T1000 (cell line): ENCODE results near the gene WT1.

Experiments used
- DNase-seq: peaks from one replicate; lab custom pipeline; 2025; ENCODE audit warnings: mixed read lengths; lab: John Stamatoyannopoulos, UW

Gene WT1

DNA sequence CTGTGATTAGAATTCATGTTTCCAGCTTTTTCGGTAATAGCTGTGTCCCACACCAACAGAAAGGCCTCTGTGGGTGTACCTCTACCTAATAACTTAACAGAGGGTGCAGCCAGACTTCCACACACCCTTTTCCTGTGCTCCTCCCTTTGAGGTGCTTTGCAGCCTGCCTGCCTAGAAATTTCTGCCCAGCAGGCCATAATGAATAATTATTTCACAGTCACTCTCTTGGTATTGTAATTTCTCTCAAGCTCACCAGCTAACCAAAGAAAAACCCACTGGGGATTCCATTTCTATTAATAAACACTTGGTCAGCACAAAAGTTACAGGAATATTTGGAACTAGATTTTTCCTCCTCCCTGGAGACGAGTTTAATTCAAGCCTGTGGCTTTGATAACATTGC, 13.3 kb downstream of the WT1 start:
- DNase-seq: no peak

DNA sequence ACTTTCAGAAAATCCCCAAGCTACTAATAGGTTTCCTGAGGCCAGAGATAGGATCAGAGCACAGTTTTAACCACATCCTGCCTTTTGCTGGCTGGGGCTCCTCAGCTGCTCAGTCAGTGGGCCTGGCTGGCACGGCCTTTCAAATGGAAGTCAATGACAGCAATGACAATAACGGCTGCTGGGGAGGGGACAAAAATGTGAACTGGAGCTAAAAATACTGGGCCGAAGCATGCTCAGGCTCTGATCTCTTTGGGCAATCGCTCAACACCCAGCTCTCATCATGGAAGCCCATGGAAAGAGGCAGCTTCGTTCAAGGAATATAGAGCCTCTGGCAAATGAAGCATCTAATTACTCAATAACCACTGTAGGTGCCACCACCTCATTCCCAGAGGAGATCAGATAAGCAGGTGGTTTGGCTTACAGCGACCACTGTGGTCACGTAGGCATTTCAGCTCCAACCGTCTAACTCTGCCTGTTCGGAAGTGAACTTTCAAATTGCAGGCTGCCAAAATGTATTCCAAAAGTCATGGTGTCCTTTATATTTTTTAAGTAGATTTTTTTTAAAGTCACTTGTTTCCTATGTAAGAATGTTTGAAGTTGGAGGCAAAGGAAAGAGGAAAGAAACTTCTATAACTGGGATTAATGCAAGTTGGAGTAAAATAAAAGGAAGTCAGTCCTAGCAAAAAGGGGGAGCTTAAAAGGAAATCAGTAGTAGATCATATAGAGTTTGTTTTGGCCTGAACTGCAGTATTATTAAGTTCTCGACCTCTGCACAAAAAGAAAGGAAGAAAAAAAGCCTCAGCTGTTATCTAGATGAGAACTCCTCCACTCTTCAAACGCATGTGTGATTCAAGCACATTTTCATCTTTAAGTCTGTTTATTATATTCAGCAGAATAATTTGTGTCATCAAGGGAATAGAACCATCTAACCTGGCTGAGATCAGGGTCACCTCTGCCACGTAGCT, 14.1 kb downstream of the WT1 start:
- DNase-seq: no peak

DNA sequence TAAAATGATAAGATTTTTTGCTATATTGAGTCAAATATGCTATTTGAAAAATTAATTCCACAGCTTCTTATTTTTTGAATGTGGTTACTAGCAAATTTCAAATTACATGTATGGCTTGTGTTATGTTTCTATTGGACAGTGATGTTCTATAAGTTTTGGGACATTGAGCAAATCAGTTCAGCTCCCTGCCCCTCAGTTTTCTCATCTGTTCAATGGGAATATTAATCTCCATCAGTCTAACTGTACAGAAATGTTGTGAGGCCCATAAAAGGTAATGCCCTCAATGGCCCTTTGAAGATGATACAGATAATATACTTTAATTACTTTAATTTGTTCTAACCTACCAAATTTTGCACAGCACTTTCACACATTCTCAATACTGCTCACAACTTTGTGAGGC, 15.2 kb downstream of the WT1 start:
- no peak for DNase-seq

DNA sequence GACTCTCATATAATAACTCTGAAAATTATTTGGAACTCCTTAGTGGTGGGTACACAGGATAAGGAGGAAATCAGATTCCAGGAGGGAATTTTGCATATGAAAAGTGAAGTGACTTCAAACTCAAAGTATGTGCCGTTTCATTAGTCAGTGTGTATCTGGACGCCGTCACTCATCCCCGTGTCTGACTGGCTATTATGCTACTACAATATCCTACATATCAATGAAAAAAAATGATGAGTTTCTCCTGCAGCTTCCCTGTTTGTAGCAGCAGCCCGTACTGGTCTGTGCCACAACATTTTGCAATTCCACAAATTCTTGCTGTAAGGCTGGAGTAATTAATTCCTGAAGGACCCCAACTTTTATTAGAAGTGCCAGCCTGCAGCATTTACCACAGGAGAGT, 16.5 kb downstream of the WT1 start:
- no peak for DNase-seq

DNA sequence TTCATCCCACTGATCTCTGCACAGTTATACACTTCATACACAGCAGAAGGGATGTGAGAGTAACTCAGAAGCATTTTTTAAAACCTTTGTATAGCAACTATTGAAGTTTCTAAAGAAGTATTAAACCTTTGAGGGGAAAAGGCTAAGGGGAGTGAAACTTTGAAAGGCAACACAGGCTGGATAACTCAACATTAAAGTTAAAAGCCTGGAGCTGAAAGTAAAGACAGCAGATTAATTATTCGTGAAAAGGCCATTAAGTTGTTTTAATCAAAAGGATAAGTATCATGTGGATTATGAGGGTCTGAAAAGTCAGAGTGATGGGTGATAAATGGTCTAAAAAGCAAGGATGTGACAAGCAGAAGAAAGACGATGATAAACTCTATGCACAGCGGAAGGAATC, 17.5 kb downstream of the WT1 start:
- DNase-seq: no peak

DNA sequence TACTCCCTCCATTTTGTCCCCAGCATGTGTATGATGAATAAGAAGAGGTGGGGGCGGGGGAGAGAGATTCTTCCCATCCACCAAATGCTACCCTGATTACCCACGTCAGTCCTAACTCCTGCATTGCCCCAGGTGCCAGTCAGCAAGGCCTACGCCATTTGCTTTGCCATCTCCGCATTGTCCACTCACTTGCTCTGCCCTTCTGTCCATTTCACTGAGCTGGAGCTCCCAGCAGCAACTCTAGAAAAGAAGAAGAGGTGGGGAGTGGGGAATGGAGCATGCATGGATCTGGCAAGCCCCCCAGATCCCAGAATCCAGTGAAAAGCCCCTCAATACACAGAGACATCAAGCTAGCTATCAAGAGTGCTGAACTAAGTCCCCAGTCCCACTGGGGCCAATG, 19.0 kb downstream of the WT1 start:
- no peak for DNase-seq

DNA sequence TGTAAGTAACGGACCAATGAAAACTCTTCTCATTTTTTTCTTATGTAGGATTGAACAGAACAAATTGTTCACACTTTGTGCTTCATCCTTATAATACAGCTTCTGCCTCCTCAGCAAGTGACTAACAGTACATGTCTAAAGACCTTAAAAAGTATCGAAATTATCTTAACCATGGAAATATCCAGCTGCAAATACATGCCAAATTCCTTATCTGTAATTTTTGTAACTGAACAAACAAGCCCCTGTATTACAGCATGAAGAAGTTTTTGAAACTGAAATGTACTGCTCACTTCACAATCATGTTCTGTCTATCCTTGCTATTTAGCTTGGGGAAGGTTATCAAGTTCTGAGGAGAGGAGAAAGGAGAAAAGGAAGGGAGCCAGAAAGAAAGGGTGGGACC, 20.4 kb downstream of the WT1 start:
- DNase-seq: no peak

DNA sequence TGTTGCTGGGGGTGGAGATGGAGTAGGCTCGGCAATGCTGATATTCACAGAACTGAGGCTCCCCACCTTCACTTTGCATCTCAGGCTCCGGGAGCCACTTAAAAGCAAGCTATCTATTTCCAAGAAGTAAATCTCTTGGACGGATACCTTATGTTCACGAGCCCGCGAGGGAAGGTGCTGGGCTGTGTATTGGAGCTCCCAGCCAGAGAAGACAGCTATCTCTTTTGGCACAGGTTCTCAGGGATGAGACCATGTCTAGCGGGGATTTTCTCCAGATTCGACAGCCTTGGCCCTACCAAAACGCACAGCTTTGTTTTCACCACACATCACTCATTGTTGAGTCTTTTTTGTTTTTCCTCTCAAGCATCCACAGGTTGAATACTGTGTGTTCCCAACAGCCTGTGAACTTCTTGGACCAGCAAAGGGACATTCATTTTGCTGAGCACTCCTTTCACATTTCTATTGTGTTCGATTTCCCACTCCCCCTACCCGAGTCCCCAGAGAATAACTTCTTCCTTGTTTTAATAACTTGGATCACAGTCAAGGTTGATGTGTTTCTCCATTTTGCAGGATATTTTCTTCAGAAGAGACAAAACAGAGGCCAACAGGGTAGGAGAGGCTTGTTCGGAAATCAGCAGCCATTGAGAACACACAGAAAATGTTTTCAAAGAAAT, 23.3 kb downstream of the WT1 start:
- no peak for DNase-seq

DNA sequence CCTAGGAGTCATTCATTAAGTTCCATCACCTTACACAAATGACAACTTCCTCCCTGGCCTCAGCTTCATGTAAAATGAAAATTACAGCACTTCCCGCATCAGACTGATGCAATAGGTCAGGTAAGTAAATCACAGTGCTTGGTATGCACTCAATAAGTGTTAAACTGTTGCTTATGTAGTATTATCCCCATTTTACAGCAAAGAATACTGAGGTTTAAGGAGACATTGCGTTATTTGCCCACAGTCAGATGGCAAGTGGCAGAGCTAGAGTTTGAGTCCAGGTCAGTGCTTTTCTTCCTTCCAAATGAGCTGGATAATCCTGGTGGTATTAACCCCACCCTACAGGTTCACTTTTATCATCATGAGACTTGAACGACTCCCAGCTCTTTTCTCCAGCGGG, 29.7 kb downstream of the WT1 start:
- DNase-seq: no peak

DNA sequence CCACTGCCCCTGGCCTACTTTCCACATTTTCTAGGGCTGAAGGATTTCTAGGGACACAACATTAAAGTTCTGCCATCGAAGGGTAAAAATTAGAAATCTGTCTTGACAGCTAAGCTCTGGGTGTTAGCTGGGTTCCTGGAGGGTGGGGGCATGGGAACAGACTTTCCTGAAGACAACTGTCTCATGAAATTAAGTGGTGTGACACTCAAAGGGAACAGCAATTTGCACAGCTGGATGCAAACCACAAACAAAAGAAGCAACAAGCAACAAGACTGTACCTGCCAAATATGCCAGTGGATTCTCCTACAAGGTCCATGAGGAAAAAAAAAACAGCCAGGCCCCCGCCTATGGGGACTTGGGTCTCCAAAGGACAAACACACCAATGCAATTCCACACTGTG, 32.5 kb downstream of the WT1 start:
- DNase-seq: no peak

DNA sequence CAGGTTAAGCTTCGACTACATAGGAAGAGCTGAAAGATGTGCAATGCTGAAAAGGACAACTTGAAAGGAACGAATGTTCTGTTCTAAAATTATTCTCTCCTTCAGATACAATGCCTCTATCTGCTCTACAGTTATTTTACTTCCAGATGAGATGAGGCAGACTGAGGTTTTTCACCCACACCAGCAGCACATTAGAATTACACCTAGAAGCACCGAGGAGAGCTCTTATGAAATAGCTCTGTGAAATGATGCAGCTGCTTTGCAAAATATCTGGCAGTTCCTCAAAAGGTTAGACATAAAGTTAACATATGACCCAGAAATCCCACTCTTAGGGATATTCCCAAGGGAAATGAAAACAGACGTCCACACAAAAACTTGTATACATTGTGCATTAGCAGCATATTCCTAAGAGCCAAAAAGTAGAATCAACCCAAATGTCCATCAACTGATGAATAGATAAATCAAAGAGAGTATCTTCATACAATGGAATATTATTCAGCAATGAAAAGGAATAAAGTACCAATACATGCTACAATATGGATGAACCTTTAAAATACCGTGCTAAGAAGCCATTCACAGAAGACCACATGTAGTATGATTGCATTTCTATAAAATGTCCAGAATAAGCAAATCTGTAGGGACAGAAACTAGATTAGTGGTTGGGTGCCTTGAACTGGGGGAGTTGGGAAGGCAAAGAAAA, 34.5 kb downstream of the WT1 start:
- no peak for DNase-seq

DNA sequence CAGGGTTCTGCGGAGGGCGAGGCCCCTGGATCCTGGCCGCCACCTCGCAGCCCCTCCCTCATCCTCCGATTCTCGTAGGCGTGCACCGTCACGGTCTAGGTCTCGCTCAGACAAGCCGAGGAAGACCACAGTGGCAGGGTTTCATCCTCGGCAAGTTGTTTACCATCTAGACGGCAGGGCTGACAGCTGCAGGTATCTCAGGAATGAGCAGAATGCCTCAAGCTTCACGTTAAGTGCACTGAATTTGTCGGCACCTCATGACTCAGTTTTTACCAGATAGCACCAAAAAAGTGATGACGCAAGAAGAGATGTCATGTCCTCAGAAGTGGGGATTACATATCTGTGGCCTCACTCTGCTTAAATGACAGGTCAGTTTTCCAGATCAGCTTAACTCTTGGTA, 35.1 kb downstream of the WT1 start:
- DNase-seq: no peak

DNA sequence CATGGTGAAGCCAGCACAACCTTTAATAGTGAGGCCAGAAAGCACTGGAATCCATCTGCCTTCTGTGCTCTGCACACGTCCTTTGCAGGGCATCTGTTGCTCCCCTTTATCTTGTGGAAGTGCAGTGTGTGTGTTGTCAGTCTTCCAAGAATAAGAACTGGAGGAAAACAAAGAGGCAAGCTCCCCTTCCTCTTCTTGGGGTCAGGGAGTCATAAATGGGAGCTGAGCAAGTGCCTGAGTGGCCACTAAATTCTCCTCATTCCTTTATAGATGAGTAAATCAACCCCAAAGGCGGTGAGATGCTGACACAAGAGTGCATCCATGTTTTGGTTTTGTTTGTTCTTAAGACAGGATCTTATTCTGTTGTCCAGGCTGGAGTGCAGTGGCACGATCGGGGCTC, 38.3 kb downstream of the WT1 start:
- DNase-seq: no peak

DNA sequence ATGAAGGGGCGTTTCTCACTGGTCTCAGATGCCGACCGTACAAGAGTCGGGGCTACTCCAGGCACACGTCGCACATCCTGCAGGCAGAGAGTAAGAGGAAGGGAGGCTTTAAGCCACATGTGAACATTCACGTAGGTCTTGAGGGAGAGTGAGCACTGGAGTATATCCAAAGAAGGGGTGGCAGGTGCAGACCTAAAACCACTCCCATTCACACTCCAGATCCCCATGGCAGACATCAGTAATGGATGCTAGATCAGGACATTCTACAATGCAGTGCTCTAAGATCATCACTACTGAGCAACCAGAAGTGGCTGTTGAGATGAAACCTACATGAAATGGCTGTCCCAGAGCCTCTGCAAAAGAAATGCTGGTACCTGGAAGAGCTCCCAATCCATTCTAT, 39.0 kb downstream of the WT1 start:
- no peak for DNase-seq

DNA sequence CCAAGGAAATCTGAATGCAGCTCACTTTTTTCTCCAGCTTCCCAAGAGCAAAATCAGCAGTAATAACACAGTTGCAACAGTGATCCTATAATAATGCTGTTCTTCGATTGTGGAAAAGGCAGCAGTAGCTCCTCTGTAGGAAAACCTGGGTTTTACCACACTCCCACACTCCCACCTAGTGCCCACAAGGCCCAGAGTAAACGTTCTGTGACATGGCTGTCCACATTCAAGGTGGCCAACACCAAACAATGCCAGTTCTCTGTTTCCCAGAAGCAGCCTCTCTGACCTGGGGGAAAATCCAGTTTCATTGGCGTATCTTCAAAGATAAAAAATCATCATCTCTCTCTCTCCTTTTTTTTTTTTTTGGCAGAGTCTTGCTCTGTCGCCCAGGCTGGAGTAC, 40.2 kb downstream of the WT1 start:
- DNase-seq: no peak

DNA sequence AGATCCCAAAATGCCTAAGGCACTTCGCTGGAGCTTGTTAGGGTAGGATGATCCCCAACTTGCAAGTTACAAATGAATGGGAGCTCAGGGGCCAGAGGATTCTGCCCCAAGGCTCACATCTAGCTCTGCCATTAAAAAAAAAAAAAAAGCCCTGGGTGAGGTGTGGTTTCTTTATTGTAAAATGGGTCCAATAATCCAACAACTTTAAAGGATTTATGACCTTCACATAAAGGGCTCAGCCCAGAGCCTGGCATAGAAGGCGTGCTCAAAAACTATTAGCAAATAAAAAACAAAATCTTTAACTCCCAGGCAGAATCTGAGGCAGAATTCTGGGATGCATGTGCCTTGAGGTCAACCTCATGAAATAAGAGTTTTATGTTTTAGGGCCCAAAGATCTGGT, 42.5 kb downstream of the WT1 start:
- no peak for DNase-seq

DNA sequence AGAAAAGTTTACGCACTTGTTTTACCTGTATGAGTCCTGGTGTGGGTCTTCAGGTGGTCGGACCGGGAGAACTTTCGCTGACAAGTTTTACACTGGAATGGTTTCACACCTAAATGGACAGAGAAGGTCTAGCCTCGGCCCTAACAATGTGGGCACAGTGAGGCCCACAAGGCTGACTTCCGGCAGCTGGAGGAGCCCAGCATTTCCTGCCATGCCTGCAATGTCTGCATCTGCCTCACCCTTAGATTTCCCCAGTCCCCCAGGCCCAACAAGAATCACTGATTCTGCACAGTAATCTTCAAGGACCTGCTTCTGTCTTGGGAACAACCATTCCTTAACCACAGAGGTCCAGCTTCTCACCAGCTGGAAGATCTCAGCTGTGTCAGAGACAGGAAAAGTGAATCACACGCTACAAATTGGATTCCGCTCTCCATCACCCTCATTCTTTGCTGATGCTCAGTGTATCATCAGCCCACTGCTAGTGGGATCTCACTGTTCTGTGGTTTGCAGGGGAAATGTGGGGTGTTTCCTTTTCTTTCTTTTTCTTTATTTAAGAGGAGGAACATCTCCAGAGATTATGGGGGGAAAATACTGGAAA, 43.3 kb downstream of the WT1 start:
- no peak for DNase-seq

DNA sequence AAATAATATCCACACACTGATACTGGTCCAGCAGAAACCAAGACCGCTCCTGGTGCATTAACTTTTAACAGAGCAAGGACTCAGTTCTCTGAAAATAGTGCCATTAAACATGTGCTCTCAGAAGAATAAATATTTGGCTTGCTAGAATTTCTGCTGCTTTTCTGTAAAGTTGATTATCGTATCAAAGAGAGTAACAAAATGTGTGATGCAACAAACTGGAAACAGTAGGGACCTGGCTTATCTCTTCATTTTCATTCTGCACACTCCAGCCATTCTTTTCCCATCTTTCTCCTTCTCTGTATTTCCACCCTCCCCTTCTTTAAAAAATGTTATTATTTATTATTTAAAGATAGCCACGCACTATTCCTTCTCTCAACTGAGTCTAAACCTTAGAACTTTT, 43.9 kb downstream of the WT1 start:
- DNase-seq: no peak

DNA sequence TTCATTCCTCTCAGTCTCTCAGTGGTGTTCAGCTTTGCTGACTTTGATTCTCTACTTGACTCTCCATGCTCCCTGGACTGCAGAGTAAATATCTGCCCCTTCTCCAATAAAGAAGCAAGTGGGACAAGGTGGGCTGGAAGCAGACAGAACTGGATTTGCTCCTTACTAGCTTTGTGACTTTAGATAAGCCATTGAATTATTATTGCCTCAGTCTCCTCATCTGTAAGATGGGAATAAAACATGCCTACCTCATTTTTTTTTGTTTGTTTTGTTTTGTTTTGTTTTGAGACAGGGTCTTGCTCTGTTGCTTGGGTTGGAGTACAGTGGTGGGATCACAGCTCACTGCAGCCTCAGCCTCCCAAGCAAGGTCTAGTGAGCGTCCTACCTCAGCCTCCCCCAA, 44.6 kb downstream of the WT1 start:
- DNase-seq: no peak

DNA sequence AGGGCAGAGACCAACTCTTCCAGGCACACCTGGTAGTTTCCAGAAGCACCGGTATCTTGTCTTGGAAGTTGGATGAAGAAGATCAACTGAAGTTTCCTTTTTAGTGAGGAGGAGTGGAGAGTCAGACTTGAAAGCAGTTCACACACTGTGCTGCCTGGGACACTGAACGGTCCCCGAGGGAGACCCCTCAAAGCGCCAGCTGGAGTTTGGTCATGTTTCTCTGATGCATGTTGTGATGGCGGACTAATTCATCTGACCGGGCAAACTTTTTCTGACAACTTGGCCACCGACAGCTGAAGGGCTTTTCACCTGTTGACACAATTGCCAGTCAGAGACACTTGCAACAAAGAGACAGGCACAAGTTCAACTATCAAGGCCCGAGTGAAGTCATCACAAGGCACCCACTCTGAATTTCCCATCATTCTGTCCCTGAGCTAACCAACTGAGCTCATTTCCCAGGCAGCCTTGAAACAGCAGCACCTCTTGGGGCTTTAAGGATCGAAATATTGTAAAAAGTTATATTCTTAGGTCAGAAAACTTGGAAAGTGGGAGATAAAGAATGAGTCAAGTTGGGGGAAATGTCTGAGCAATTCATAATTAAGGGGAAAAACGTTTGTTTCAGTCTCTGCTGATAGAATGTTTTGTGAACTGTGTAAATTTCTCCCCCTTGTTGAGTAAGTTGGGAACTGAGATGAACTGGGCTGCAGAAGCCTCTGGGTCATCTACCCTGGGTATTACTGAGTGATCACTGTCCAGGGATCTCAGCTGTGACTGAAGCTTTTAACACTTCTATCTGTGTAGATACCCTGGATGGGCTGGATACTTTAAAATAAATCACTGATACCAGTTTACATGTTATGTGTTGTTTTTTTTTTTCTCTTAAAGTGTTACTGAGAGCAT, 46.2 kb downstream of the WT1 start:
- DNase-seq: no peak

DNA sequence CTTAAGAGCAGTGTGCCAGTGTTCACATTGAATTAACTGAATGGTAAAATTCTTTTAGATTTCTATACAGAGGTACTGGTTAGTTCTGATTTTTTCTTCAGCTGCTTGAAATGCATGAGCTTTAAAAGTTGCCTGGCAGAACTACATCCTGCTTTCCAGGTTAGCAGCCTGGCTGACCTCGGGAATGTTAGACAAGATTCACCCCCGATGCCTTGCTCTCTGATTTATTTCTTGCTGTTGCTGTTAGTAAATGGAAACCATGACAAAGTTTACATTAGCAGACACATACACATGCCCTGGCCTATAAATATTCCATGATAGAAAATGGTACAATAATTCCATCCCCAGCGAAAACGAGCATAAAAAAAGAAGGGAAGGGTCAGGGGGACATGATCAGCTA, 47.0 kb downstream of the WT1 start:
- DNase-seq: no peak

DNA sequence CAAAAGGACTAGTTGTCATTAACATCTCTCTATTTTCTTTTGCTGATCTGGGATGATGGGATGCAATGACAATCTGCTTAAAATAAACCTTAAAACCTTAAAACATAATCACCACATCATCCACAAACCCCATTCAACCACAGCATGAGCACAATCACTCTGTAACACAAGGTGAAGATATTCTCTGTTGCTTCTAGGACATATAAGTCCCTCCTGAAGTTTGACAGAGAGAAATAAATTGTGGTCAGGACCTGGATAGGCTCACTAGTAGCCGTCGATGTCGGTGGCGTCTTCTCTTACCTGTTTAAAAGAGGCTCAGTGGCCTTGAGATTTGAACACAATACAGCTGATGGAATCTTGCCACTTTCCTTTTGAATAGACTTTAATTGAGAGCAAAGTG, 47.9 kb downstream of the WT1 start:
- no peak for DNase-seq
